NAMALWA (cell line): Measurements from ENCODE around the gene EFHD2.
A peak's percentile ranks its signal among the peaks of the same experiment; 100 is the strongest.
"Not testable (repeated sequence)": the region's sequence is repeated elsewhere in the genome, so short reads cannot be mapped to it uniquely, and the experiment has no call there.

ENCODE experiments used
- DNase-seq: peaks from one replicate; pipeline ENCODE4 v3.0.0-alpha.2; 2015; ENCODE audit warnings: low spot score

EFHD2 gene, protein sequence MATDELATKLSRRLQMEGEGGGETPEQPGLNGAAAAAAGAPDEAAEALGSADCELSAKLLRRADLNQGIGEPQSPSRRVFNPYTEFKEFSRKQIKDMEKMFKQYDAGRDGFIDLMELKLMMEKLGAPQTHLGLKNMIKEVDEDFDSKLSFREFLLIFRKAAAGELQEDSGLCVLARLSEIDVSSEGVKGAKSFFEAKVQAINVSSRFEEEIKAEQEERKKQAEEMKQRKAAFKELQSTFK

DNA sequence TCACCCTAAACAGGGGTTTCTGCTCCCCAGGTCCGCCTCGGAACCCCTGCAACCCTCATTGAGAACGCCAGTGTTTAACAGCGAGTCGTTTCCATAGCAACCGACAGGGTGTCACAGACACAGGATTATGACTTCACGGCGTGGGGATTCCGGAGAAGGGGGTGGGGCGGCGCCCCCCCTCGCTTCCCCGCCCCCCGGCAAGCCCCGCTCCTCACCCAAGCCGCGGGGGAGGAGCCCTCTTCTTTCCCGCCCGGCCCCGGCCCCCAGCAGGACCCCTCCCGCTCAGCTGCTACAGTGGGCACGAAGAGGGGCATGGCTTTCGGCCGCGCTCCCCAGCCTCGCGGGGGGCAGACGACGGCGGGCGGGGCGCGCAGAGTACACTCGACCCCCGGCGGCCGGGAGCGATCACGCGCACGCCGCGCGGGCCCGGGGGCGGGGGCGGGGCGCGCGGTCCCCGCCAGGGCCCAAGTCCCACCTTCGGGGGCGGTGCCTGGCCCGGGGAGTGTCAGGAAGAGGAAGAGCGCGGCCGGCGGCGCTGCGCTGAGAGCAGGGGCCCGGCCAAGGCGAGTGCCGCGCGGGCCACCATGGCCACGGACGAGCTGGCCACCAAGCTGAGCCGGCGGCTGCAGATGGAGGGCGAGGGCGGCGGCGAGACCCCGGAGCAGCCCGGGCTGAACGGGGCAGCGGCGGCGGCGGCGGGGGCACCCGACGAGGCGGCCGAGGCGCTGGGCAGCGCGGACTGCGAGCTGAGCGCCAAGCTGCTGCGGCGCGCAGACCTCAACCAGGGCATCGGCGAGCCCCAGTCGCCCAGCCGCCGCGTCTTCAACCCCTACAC, at the start of gene EFHD2:
Gene EFHD2, plus strand, starts transcription at position 501 of the 835 bp plus-strand sequence. Its CDS starts 84 bp downstream, at position 585.
- peak; percentile 96 for DNase-seq

DNA sequence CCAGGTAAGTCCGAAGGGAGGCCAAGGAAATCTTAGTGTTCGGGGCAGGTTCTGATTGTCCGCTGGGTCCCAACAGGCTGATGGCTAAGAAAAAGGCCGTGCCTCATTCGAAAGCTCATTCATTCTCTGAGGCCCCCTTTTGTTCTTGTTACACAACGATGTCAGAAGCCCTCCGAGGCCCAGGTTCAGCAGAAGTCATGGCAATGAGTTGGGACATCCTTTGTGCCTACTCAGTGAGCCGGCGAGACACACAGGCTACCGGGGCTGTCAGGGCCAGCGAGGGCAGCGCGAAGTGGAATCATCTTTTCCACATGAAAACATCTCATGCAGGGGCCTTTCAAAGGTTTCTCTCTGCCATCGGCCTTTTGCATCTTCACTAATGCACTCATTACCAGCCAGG, 49.0 kb upstream of the EFHD2 start:
- DNase-seq: no peak

DNA sequence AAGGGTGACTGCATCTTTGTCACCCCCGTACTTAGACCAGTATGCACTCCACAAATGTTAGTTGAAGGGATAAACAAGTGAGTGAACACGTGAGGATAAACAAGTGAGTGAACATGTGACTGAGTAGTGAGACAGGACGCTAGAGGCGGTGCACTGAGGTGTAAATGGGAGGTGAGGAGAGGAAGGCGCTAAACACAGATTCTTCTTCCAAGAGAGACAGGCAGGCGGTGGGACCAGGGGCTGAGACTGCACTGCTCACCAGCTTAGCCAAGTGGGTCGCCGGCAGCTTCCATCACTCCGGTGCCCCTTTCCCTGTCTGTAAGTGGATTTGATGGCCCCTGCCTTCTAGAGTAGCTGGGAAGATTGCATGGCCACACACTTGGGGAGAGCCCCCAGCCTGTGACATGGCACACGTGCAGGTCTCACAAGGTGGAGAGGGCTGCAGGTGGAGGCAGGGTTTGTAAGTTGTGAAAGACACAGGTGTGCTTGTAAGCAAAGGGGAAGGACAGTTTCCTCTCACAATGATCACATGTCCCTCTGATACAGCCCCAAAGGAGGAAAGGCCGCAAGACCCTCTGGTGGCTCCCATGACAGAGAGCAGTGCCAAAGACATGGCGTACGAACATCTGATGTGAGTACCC, 47.5 kb upstream of the EFHD2 start:
- DNase-seq: no peak

DNA sequence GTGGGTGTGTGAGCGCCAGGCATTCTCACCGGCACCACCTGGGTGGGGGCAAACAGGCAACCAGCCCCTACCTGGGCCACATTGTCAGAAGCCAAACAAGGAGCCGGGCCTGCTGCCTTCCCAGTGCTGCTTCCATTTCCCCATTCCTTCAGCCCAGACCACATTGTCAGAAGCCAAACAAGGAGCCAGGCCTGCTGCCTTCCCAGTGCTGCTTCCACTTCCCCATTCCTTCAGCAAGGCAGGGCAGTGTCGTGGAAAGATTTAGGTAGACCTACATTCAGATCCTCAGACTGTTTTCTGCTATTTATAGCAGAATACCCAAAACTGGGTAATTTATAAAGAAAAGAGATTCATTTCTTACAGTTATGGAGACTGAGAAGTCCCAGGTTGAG, 47.0 kb upstream of the EFHD2 start:
- no peak for DNase-seq

DNA sequence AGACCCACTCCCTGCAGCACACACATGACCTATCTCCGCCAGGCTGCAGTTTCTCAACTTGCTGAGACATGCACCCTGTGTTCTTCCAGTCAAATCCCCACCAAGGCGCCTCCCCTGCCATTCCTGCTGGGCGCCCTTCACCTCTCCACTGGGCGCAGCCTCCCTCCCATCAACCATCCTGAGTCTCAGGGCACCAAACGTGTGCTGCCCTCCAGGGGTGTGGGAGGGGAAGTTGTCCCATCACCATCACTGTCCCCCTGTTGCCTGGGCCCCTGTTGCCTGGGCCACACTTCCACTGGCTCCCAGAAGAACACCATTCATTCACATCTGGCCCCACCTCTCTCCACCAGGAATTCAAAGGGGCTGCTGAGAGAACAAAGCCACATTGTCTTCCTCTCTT, 44.9 kb upstream of the EFHD2 start:
- DNase-seq: no peak

DNA sequence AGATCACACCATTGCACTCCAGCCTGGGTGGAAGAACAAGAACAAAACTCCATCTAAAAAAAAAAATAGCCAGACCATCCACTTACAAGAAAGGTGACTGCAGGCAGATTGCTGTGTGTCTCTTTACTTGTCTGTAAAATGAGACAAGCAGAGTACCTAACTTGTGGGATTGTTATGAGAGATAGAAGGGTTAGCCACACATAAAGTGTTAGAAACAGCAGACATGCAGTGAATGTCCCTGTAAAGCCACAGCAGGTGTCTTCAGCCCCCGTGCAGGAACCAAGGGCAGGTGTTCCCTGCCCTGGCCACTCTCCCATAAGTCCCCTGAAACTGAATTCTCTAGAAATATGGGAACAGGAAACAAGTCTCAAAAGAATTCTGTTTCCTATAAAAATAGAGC, 40.8 kb upstream of the EFHD2 start:
- DNase-seq: no peak

DNA sequence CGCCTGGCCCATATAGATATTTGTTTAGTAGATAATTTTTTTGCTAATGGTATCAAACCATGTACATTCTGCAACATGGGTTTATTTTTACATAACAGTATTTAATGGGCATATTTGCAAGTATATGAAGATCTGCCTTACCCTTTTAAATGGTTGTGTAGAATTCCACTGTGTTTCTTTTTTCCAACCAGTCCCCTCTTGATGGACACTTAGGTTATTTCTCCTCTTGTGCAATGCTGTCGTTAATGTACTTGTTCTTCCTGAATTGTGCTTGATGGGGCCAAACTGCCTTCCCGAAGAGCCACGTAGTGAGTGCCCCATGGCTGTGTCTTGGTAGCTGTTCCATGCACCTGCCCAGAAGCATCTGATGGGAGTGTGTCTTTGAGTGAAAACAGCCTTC, 39.4 kb upstream of the EFHD2 start:
- DNase-seq: no peak

DNA sequence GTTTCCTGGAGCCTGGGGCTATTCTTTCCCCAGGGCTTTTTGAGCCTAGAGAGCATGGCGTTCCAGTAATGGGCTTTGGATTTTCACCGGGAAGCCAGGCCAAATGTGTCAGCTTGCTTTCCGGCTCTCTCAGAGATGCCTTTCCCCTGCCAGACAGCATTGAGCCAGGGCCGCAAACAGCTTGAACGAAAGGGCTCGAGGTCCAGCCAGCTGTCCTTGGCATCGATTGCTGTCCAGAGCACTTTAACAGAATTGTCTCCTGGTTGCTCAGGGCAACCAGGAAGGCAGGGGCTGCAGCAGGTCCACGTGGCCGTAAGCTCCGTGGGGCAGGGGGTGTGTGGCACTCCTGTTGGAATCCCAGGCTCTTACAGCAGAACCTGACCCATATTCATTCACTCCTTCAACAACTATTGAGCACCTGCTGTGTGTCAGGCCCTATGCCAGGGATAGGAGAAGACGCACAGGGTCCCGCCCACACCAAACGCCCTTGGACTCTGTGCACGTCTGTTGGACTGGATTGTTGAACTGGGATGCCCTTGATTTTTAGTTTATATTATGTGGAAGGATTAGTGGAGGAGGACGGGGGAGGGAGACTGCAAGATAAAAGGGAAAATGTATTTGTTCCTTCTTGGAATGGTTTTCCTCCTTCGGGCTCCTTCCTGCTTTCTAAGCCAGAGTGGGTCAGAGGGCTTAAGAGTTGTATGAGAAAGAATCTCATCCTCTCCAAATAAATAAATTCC, 38.7 kb upstream of the EFHD2 start:
- DNase-seq: no peak

DNA sequence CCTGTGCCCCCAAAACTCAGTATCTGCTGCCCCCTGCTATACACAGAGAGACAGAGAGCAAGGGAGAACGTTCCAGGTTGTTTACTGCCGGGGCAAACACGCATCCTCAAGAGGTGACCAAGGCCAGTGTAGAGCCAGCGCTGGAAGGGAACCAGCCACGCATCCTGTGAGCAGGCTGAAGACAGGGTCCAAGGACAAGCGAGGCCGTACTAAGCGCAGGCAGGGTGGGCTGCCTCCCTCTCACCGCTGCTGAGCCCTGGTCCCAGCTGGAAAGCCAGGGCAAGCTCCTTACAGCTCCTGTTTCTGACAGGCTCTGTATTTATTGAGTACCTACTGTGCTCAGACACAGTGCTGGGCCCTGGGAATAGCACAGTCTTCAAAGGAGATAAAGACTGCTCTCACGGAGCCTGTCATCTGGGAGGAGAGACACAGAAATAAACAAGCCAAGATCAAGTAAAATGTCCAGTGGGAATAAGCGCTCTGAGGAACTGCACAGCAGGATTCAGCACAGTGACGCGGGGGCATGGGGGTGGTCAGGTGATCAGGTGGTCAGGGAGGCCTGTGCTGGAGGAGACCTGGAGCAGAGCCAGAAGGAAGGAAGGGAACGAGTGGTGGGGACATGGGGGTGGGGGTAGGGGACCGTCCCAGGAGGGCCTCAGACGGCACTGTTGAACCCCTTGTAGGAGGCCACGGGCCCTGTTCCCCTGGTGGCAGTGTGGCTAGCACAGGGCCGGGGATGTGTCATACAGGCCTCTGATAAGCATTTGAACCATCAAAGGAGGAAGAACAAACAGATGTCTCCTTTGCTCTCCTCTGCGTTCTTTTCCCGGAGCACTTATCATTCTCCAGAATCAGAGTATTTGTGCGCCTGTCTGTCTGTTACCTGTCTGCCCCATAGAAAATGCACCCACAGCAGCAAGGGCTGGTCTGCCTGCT, 37.8 kb upstream of the EFHD2 start:
- no peak for DNase-seq

DNA sequence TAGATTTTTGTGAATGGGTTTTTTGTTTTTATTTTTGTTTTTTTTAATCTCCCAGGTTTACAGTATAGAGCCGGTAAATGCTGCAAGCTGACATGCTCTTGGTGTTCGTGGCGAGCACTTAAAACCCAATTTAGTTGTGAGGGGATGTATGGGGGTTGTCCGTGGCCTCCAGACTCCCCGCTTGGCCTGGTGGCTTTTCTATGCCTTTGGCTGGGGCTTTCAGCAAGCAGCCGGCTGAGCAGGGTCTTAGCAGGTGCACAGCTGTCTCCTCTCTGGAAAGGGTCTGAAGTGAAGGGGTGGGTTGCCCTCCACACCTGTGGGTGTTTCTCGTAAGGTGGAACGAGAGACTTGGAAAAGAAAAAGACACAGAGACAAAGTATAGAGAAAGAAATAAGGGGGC, 31.0 kb upstream of the EFHD2 start:
- no peak for DNase-seq

DNA sequence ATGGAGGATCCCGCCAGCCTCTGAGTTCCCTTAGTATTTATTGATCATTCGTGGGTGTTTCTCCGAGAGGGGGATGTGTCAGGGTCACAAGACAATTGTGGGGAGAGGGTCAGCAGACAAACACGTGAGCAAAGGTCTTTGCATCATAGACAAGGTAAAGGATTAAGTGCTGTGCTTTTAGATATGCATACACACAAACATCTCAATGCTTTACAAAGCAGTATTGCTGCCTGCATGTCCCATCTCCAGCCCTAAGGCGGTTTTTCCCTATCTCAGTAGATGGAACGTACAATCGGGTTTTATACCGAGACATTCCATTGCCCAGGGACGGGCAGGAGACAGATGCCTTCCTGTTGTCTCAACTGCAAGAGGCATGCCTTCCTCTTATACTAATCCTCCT, 30.5 kb upstream of the EFHD2 start:
- not testable (repeated sequence) for DNase-seq

DNA sequence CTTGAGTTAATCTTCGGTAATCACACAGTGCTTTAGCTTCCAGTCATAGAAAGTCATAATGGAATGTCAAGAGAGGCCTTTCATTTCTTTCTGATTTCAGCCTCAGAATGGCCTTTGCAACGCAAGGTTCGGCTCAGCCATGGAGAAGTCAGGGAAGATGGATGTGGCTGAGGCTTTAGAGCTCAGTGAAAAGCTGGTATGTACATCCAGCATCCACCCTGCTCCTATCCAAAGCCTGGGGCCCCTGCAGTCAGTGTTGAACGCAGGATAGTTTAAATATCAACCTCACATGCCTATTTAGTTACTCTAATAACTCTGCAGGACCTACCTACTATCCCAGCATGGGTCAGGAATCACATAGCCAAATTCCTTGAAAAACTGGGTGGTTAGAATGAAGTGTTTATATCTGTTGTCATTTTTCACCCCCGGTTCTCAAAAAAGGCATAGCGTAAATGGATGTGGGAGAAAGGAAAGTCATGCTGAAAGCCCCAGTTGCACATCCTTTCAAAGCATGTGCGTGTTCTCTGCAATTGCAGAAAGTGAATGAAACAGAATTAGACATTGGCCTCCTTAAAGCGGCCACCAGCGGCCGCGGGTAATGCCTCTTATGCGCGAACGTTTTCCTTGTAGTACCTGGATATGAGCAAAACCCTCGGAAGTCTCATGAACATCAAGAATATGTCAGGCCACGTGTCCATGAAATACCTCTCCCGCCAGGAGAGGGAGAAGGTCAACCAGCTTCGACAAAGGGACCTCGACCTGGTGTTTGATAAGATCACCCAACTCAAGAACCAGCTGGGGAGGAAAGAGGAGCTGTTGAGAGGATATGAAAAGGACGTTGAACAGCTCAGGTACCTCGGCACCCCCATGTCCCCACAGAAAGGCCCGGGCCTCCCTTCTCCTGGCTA, 28.8 kb upstream of the EFHD2 start:
- no peak for DNase-seq

DNA sequence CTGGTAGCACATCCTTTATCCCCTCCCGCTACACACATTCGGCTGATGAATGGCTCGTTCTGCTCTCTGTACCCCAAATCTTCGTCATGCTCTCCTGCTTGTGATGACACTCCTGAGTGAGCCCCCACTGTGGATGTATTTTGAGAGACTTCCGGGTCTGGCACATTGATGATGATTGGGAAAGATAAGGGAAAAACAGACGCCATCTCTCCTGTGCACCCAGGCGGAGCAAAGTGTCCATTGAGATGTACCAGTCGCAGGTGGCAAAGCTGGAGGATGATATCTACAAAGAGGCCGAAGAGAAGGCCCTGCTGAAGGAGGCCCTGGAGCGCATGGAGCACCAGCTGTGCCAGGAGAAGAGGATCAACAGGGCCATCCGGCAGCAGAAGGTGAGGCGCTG, 27.9 kb upstream of the EFHD2 start:
- DNase-seq: no peak

DNA sequence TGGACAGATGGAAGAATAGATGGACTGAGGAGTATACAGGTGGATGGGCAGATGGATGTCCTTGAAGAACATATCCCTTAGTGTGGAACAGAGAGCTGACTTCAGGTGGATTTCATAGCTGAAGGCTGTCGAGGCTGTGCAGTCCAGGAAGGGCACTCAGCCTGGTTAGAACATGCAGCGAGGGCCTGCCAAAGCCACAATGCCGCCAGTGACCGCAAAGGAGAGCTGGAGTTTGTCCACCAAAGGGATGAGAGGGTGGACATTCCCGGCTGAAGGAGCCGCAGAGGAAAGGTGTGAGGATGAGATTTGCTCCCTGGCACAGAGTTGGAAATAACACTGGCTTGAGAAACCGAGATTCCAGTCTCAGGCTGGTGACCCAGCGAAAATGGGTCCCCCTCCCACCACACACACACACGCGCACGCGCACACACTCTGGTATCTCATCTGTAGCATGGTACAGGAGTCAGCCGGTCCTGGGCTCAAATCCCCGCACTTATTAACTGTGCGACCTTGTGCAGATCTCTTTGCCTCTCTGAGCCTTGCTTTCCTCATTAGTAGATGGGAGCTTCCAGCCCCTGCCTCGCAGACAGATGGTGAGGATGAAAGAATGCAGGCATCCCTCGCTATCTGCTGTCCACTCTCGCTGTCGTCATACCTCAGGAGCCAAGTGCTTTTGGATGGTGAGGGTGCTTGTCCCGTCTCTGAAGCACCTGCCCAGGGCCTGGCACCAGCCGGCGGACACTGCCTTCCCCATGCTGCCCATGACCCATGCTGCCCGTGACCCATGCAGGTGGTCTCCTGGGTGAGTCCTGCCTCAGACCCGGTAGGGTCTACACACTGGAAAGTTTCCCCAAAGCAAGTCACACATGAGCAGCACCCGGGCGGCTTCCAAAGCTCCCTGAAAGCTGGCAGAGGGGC, 26.8 kb upstream of the EFHD2 start:
- DNase-seq: no peak

DNA sequence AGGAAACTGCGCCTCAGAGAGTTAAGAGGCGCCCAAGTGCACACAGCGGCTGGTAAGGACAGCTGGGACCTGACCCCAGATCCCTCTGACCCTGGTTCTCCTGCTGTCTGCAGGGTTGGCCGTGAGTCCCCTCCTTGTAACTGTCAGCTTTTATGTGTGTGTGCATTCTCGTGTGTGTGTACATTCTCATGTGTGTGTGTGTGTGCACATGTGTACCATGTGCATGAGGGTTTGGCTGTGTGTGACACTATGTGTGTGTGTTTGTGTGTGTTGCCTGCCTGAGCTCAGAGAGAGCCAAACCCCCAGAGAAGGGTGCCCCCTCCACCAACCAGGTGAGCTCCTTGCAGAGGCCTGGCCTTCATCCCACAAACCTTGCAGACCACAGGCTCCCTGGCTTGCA, 25.9 kb upstream of the EFHD2 start:
- DNase-seq: no peak

DNA sequence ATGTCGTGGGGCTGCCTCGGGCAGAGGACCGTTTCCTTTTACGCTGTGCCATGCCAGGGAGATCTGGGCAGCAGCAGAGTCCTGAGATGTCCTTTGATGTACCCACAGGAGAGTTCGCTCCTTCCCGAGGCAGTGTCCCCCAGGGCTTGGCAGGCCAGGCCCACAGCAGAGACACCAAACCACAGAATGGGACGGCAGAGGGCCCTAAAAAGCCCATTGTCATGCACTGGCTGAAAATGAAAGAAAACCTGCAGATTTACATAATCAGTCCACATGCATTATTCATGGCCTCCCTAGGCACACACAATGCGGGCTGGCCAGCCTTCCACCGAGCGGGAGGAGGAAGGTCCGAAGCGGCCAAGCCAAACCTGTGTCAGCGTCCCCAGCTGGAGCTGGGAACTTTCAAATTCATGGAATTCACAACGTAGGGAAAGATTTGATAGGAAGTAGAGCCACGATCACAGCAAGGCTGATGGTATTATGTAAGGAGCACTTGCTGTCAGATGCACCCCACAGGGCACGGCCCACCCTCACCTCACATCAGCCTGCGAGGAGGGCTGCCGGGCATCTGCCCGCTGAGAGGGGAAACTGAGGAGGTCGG, 25.3 kb upstream of the EFHD2 start:
- DNase-seq: peak; percentile 29

DNA sequence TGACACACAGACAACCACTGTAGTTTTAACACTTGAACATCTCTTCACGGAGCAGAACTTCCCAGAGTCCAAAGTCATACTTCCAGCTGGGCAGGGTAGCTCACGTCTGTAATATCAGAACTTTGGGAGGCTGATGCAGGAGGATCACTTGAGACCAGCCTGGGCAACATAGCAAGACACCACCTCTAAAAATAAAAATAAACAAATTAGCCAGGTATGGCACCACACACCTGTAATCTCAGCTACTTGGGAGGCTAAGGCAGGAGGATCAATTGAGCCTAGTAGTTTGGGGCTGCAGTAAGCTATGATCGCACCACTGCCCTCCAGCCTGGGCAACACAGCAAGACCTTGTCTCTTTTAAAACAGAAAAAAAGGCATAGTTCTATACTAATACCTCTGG, 24.3 kb upstream of the EFHD2 start:
- DNase-seq: no peak

DNA sequence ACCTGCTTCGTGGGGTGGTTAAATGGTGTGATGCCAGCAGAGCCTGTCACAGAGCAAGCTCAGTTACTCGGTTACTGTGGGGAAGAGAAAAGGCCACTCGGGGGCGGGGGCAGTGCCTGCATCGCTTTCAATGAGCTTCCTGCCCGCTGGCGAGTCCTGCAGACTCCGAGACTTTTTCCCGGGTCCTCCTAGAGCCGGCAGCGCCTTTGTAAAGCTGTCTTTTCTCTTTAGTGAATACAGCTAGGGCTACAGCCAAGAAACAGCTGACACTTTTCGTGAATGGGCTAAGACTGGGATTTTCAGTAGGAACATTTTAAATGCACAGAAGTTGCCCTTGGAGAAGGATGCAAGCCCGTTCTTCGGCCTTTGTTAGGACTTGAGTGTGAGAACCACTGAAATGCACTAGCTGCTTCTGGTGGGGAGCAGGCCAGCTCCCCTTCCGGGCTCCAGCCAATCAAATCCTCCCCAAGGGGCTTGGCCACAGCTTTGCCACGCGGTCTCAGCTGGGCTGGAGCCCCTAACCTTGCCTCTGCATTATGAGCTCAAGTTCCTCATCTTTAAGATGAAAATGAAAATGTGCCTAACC, 23.4 kb upstream of the EFHD2 start:
- no peak for DNase-seq
